GM18861 (cell line): Measurements from ENCODE around the gene KRTCAP2.
A peak's percentile ranks its signal among the peaks of the same experiment; 100 is the strongest.

ENCODE experiments used
- ATAC-seq: cut with Tn5 transposase; IDR thresholded peaks from one replicate; pipeline ENCODE4 v1.9.1; 2021; ENCODE audit not compliant: unreplicated experiment

Gene KRTCAP2

DNA sequence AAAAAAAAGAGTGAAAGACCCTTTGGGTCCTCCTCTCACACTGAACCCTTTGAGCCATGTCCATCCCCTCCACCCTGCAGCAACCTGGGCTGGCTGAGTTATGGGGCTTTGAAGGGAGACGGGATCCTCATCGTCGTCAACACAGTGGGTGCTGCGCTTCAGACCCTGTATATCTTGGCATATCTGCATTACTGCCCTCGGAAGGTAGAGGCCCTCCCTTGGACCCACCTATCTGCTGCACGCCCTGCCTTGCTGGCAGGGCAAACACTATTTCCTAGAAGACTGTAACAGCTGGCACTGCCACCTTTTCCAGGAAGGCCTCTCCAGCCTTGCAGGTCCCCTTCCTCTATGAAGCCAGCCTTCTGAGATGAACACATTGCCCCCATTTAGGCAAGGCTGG lies 36.4 kb downstream of the KRTCAP2 start:
- no peak for ATAC-seq

DNA sequence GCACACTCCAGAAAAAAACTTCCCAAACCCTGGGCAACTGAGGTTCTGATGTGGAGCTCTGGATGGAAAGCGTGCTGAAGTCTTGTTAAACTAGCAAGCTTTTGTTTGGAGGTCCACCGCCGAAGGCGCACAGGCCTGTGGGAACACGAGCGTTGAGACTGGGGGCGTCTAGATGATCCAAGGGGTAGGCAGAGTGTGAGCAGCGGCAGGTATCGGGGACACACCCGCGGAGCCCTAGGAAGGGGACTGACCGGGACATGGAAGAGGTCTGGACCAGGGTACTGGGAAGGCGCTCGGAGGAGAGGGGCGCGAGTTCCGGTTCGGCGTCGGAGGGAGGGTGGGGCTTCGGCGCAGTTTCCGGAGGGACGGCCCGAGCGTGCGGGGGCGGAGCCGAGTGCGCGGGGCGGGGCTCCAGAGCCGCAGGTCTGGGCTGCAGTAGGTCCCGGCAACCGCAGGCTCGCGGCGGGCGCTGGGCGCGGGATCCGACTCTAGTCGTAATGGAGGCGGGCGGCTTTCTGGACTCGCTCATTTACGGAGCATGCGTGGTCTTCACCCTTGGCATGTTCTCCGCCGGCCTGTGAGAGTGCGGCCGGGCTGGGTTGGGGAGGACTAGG lies 37.6 kb downstream of the KRTCAP2 start, which contains the start of gene SLC50A1:
Gene SLC50A1, plus strand, starts transcription at position 438 of the 614 bp plus-strand sequence. Its CDS starts 60 bp downstream, at position 498.
- ATAC-seq: peak; percentile 51

DNA sequence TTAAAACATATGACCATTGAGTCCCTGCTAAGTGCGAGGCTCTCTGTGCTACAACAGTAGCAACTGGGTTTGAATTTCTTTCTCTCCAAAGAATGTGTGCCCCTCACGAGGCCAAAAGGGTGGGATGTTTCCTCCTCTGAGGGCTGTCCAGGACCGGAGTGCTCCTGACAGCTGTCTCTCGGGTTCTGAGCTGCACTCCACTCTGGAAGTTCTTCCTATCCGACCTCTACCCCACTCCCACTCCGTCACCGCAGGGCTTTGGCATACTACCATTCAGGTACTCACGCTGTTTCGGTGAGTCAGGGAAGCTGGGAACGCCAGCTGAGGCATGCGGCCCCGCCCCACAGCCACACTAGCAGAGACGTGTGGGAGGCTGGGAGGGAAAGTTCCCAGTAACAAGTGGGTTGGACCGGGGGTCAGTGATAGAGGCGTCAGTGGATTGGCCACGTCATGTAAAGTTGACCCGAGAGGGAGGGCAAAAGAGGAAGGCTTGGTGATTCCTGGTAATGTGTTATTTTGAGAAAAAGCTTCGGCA lies 38.2 kb downstream of the KRTCAP2 start:
- no peak for ATAC-seq

DNA sequence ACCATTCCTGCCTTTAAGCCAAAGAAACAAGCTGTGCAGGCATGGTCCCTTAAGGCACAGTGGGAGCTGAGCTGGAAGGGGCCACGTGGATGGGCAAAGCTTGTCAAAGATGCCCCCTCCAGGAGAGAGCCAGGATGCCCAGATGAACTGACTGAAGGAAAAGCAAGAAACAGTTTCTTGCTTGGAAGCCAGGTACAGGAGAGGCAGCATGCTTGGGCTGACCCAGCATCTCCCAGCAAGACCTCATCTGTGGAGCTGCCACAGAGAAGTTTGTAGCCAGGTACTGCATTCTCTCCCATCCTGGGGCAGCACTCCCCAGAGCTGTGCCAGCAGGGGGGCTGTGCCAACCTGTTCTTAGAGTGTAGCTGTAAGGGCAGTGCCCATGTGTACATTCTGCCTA lies 38.8 kb downstream of the KRTCAP2 start:
- no peak for ATAC-seq

DNA sequence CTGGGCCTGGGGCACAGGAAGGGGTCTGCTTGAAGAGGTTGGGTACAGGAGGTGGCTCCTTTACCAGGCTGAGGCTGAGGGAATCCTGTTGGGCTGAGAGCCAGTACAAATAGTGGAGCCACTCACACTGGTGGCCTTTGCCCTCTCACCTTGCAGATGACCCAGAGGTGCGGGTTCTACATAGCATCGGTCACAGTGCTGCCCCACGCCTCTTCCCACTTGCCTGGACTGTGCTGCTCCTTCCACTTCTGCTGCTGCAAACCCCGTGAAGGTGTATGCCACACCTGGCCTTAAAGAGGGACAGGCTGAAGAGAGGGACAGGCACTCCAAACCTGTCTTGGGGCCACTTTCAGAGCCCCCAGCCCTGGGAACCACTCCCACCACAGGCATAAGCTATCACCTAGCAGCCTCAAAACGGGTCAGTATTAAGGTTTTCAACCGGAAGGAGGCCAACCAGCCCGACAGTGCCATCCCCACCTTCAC lies 39.3 kb downstream of the KRTCAP2 start:
- ATAC-seq: no peak

DNA sequence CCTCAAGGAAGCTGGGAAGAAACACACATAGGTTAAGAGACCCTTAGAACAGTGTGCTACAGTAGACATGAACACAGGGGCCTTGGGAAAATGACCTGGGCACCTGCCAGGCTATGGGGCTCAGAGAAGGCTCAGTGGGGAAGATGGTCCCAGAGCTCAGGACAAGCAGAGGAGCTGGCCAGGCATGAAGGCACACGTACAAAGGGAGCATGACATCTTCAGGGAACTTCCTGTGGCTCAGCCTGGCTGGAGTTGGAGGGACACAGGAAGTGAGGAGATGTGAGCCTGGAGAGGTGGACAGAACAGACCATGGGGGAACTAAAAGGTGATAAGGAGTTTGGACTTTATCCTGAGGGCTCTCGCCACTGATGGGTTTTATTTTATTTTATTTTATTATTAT lies 41.2 kb downstream of the KRTCAP2 start:
- no peak for ATAC-seq

DNA sequence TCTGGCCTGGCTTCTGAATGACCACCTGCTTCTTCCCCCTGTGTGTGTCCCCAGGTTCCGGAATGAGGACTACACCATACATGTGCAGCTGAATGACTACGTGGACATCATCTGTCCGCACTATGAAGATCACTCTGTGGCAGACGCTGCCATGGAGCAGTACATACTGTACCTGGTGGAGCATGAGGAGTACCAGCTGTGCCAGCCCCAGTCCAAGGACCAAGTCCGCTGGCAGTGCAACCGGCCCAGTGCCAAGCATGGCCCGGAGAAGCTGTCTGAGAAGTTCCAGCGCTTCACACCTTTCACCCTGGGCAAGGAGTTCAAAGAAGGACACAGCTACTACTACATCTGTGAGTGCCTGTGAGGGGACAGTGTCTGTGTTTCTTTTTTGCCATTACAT lies 41.8 kb downstream of the KRTCAP2 start:
- ATAC-seq: no peak

DNA sequence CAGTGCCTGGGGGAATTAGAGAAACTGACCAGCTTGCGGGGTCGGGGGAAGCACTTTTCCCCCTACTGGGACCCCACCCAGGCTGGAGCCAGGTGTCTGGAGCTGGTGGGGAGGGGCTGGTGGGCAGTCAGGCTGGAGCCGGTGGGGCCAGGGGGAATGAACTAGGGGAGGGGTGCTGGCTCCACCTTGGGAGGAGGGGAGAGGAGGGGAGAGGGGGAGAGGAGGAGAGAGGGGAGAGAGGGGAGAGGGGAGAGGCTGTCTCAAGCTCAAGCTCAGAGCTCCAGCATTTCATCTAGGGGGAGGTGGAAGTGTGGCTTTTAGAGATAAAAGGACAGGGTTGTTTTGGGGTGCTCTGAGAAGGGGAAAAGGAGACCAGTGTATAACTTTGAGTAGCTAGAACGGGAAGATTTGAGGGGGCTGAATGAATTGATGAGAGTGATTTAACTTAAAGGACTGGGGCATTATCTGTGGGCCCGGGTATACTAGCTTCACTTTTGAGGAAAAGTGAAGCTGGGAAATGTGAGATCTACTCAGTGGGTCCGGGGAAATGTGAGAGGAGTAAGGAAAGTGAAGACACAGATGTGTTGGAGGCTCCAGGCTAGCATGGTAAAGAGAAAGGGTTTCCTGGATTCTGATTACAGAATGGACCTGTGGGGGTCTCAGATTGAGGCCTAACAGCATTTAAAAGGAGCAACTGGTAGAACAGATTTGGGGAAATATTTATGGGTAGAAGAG lies 42.7 kb downstream of the KRTCAP2 start:
- ATAC-seq: no peak

DNA sequence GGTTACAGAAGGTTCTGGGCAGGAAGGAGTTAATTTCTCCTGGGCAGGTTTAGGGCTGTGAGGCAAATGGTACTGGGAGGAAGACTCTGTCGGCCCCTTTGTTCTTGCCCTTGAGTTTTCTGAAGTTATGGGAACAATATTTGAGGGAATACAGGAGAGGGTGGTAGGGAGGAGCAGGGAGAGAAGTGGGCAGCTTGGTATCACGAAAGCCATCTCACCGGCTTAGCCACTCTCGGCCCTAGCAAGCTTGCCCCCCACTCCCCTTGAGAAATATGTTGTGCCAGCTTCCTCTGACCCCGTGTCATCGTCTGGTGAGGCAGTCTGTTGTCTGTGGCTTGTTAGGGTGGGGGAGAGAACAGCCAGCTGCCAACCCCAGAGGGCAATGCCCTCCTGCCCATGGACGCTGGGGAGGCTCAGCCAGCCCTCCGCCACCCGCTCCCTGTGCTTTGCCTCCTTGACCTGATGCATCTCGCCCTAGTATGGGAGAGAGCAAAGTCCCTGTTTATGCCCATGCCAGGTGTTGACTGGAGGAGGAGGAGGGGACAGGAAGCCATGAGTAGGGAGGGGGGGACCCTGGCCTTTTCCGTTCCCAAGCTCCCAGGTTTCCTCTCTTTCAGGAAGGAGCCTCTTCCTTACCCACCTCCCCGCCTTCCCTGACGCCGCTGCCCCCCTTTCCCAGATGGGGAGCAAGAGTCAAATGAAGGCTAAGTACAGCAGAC lies 44.2 kb downstream of the KRTCAP2 start:
- ATAC-seq: no peak

DNA sequence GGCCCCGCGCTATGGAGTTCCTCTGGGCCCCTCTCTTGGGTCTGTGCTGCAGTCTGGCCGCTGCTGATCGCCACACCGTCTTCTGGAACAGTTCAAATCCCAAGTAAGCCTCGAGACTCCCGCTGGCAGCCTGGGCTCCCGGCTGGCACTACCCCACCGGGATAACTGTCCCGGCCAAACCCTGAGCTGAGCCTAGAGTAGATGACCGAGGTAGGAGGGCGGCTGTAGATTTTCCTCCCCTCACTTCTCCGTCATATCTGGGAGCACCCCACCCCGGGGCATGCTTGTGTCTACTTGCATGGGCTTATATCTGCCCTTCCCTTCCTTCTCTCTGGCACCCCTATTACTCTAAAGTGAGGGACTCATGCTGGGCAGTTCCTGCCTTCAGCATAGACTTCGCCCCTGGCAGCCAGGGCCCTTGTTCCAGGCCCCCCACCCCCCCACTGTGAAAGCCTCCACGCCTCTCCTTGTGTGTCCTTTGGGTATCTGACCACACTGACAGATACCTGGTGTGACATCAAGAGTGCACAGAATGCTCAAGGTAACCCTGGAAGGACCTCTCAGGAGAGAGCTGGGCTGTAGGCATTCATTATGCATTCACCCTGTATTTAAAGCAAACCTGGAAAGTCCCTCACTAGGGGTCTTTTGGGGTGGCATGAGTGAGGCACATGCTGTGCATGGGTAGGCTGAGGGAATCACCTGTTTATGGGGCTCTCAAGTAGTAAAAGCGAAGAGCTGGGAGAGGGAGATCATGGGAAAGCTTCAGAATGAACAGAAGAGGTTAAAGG lies 44.9 kb downstream of the KRTCAP2 start:
- ATAC-seq: no peak

DNA sequence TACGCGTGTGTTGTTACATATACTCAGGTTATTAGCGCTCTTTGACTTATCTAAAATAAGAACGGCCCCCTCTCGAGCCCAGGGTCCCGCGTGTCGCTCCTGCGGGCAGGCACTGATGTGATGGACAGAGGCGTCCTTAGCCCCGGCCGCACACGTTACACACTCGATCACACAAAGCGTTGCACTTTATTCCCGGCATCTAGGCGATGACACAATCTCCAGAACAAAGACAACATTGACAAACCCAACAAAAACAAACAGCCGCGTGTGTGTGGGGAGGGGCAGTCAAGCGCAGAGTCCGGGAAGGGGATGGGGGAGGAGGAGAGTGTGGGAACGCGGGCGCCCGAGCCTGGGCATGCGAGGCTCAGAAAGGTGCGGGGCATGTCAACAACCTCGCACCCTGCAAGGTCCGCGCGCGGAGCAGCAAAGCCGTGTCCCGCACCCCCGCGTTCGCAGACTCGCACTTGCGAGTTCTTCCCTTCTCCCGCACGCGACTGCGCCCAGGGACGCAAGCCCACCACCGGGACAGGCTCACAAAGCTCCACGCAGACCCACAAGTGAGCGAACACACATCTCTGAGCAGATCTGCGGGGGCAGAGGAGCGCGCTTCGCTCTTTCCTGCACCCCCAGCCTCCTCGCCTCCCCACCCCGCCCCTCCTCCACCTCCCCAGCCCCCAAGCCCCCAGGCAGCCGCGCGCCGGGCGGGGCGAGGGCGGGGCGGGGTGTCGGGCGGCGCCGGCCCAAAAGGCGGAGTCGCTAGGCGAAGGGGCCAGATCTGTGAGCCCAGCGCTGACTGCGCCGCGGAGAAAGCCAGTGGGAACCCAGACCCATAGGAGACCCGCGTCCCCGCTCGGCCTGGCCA lies 45.8 kb downstream of the KRTCAP2 start, which contains the start of gene EFNA1:
Gene EFNA1, plus strand, starts transcription at position 772 of the 862 bp plus-strand sequence. CDS start 102 bp downstream, outside the sequence.
- ATAC-seq: no peak

DNA sequence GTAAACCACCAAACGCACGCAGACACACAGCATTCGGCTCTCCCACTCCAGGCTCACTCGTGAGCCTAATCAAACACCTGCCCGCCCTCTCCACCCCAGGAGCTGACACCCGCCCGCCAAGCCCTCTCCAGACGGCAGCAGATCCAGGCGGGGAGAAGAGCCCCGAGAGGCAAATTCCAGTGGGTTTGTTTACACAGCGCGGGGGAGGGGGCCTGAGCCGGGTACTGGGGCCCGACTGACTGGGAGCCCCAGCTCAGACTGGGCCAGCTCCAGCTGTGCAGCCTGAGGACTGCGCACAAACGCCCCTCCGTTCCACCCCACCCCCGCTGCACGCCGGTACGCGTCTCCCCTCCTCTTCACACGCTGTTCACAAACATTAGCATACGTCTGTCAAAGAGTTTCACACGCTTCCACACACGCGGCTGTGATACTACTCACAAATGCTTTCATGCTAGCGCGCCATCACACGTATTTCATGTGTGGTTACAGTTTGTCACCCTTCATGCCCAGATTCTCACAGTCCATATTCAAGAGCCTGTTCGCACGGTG lies 46.5 kb downstream of the KRTCAP2 start:
- ATAC-seq: no peak

DNA sequence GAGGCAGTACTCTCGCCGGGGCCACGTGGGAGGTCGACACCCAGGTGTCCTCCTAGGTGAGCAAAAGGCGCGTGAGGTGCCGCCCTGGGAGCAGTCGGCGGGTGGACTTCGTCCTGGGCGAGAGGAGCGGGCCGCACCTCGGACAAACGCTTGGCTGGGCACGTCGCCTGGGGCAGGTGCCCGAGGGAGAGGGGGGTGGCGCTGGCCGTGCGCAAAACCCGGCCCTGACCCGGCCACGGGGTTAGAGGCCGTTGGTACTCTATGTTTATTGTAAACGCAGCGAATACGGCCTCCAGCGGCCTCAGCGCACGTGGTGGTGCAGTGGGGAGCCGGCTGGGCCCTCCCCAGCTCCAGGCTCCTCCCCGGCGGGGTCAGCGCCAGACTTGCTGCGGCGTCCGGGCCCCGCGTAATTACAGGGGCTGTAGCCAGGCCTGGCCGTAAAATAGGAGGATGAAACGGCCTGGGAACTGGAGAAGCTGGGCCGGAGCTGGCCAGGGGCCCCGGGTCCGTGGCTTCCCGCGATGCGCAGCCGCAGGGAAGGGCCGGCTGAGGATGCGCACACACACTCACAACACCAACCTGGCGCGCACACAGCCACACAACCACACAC lies 47.1 kb downstream of the KRTCAP2 start:
- no peak for ATAC-seq

DNA sequence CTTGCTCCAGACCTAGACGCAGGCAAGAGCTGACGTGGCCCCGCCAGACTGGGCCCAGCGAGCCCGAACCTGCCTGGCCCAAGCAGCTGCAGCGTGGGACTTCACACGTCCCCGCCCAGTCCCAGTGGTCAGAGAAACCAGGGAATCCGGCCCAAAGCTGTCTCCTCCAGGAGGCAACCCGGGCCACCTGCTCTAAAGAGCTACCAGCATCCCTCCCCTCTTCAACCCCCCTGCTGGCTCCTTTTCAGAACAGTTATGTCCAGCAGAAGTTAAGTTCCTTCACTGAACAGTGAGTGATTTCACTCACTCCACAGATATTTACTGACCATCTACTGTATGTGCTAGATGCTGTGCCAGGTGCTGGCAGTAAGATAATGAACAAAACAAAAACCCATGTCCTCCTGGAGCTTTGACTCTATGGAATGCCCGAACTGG lies 47.6 kb downstream of the KRTCAP2 start:
- no peak for ATAC-seq

DNA sequence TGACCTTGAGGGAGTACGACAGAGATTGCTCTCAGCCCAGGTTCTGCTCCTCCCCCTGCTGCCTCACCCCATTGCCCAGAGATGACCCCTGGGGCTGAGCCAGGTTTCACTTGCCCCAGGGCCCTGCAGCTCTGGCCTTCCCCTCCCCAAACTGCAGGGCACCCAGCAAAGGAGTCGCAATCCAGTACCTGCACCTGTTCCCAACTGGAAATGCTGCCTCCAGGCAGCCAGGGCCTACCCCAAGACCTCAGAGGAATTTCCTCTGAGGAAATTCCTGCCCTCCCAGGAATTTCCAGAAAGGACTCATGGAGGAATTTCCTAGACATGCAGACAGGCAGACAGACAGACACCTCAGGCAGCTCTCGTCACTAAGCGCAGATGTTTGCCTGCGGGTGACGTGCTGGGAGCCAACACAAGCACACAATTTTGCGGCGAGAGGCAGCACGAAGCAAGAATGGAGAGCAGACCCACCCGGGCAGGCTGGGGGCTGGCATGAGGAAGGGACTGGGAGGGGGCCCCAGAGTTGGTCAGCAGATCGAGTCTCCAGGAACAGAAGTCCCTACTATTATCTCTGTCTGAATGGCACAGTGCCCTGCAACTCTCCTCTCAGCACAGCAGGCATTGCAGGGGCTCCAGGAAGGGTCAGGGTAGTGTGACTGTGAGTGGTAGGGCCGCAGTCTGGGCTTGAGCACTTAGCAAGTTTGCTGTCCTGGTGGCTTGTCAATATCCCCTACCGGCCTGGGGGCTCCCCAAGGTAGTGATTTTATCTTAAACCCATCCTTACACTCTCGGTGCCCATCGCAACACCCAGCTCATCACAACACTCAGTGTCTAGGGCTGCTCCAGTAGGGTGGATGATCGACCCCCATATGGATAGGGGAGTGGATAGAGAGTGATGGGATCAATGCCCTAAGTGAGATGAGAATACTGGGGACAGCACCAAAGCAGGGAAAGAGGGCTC lies 48.3 kb downstream of the KRTCAP2 start:
- ATAC-seq: no peak

DNA sequence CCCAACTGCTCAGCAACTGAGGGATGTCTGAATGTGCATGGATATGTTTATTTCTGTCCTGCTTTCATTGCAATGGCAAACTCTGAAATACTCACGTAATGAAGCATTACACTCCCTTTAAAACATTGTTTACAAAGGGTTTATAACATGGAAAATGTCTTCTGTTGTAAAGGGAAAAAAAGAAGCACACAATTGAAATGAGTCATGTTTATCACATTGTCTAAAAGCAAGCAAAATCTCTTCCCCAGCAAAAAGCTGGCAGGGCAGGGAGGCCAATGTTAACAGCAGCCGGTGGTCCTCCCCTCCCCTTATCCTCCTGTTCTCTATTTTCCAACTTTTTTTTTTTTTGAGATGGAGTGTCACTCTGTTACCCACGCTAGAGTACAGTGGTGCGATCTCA lies 49.3 kb downstream of the KRTCAP2 start:
- no peak for ATAC-seq

DNA sequence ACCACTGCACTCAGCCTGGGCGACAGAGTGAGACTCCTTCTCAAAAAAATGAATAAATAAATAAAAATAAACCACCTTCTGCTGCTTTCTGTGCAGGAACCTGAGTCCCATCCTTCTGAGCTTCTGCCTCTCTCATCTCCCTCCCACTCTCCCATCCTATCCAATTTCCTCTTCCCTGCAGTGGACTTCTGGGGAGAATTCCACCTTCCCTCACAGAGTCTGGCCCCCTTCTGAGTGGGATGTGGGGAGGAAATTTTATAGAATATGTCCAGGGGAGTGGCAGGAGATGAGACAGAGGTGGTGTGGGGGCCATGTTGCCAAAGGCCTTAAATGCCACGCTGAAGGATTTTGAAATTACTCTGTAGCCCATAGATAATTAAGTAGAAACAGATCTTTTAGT lies 50.8 kb downstream of the KRTCAP2 start:
- ATAC-seq: no peak

DNA sequence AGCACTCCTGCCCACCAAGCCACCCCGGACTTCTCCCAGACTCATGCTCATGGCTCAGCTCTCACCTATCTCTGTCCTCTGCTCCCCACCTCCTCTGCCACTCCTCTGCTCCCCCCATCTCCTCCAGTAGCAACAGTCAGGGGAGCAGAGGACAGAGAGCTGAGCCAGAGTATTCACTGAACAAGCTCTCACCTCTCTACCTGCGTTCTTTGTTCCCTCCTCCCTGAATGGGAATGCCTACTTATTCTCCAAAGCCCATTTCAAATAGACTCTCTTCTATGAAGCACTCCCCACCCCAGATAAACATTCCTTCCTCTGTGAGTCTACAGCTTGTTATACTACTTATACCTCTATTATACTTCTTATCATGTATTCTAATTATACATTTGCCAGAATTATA lies 51.9 kb downstream of the KRTCAP2 start:
- no peak for ATAC-seq
